T follicular helper cell (primary cell): Measurements from ENCODE around the gene FDXR.
"Not testable (repeated sequence)": the region's sequence is repeated elsewhere in the genome, so short reads cannot be mapped to it uniquely, and the experiment has no call there.

Source experiments
- DNase-seq: peaks from one replicate; pipeline ENCODE4 v3.0.0-alpha.2; 2020; ENCODE audit warnings: low read depth
- total RNA-seq, 2 experiments: gene quantifications; one replicate each; lab custom pipeline; 2026; lab: John Stamatoyannopoulos, UW

FDXR gene, protein sequence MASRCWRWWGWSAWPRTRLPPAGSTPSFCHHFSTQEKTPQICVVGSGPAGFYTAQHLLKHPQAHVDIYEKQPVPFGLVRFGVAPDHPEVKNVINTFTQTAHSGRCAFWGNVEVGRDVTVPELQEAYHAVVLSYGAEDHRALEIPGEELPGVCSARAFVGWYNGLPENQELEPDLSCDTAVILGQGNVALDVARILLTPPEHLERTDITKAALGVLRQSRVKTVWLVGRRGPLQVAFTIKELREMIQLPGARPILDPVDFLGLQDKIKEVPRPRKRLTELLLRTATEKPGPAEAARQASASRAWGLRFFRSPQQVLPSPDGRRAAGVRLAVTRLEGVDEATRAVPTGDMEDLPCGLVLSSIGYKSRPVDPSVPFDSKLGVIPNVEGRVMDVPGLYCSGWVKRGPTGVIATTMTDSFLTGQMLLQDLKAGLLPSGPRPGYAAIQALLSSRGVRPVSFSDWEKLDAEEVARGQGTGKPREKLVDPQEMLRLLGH
- total RNA-seq, result 5.0 to 14.9 reads per million in 2 experiments

DNA sequence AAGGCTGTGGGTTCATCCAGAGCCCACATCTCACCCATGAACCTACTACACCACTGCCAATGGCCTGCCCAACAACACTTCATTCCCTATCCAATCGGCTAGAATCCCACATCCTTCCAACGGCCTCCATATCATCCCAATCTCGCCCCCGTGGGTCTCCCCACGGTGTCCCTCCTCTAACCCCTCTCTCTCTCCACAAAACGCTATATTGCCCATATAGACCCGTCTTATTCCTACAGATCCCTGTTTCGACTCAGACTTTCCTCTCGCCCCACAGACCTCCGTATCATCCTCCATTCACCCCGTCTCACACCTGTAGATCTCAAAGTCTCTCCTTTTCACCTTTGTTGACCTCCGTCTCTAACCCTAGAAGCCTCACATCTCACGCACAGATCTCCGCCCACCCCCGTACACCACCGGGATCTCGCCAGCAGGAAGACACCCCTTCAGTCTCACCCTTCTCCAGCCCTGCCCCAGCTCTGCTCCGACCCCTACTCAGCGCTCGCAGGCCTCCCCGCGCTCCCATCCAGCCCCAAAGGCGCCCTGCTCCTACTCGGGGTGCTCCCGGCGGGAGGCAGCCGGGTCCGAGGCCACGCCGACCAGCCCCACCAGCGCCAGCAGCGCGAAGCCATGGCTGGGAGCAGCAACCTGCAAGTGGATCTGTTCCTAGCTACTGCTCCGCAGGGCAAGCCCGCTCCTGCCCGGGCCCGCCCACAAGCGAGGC lies at the start of gene FDXR:
FDXR (minus strand) TSS at position 682 of the 724 bp plus-strand sequence; CDS start at position 632, 50 bp downstream.
- DNase-seq, result peak; percentile 15

DNA sequence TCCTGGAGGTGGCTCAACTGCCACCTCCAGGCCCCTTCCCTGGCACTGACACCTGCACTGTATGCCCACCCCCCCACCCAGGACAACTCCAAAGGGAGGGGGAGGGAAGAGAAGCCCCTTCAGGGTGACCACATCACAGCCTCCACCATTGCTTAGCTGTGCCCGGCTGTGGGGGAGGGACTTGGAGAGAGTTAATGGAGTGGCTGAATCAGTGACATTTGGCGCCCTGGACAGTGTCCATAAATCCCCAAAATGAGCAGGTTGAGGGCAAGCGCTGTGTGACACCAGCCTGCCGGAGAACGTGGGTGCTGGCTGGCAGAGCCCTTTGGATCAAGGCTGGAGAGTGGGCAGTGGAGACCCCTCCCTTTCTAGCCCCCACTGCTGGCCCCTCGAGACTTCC lies 49.4 kb upstream of the FDXR start:
- no peak for DNase-seq

DNA sequence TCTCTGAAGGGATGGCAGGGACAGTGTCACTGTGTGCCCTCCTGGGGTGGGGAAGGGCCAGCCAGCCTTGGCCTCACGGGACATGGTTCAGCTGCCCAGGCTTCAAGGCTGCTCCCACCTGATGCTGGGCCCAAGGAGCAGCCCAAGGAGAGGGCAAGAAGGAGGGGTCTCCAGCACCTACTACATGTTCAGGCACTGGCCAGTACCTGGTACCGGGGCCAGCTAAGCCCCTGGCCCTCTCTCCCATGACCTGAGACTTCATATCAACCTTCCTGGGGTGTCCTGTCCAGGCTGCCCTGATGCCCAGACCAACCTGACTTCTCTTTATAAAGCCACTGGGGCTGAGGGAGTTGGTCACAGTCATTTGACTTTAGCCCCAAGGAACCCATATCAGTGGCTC lies 49.0 kb upstream of the FDXR start:
- DNase-seq, result no peak

DNA sequence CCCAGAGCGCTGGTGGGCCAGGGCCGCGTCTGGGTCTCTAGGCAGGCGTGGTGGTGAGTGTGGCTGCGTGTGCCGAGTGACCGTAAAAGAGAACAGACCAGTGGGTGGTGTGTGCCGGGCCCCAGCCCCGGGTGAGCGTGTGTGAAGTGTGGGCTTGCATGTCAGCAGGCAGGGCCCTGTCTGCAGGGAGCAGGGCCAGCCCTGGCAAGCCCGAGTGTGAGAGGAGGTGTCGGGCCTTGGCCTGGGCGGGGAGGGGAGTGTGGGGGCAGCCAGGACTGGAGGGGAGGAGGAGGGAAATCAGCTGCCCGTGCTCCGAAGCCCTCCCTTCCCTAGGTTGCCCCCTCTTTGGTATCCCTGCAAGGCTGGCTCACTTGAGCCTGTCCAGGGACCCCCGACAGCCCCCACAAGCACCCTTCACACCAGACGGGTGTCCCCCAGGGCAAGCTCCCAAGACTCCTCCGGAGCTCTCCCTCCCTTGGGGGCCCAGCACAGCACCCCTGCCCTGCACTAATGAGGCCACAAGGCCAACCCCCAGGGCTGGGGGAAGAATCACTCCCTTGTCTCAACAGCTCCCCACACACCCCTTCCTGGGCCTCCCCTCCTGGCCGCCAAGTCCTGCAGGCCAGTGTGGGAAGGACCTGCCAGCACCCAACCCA lies 48.4 kb upstream of the FDXR start:
- DNase-seq, result no peak

DNA sequence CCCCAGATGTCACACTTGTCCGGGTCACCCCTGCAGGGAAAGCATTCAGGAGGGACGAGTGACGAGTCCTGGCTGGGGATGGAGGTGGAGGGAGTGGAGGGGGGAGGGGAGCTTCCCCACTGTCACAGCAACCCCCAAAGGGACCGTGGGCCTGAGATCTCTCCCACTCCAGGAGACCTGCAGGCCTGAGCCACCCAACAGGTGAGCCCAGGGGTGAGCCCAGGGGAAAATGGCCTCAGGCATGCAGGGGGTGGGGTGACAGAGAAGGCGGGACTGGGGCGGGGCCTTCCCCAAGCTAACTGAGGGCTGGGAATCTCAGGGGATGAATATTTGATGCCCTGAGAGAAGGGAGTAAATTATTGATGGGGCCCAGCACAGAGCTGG lies 47.8 kb upstream of the FDXR start:
- no peak for DNase-seq

DNA sequence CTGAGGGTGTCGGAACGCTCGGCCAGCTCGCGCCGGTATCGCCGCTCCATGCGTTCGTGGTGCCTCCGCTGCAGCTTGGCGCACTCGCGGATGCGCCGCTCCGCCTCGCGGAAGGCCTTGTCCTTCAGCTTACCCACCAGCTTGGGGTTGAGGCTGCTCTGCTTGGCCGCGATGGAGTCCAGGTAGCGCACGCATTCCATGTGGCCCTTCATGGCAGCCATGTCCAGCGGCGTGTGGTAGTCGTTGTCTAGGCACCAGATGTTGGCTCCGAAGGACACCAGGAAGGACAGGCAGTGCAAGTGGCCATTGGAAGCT lies 47.5 kb upstream of the FDXR start:
- DNase-seq, result no peak

DNA sequence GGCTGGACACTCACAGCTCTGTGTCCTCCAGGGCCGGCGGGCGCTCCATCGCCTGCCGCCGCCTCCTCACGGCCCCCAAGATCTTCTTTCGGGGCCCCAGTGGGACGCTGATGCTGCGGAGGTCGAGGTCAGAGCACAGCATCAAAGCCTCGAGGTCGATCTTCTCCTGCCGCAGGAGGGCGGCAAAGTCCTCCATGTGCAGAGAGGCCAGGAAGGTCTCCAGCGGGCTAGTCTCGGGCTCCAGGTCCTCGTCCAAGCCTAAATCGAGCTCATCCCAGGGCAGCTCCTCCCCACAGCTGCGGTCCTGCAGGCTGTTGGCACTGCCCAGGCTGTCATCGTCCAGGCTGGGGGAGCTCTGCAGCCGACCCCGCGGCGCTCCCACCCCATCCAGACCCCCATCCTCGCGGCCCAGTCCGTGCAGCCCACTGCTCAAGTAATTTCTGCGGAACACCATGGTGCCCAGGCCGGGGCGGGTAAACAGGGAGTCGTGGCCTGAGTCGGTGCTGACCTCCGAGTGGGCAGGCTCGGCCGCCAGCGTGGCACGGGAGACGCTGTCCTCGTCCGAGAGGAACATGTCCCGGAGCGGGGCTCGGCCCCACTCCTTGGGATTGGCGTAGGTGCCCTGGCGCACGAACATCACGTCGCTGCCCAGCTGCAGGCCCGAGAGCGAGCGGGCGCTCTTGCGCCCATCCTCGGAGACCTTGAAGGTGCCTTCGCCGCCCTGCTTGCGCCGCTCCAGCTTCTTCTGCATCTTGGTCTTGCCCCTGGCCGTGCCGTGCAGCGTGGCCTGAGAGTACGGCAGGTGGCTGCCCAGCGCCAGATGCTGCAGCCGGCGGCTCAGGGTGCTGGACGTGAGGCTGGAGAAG lies 46.9 kb upstream of the FDXR start:
- no peak for DNase-seq

DNA sequence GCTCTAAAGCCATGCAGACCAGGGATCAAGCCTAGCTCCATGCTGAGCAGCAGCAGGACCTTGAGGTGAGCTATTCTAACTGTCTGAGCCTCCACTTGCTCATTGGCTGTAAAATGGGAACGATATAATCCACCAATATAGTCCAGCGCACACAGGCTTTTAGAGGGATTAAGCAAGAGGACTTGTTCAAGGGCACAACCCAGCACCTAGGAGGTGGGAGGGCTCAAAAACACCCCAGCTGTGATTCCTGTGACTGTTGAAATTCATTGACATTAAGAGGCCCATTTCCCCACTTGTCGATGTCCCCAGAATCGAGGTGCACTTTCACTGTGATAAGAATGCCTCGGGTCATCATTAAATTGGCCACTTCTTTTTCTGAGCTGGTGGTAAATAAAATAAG lies 46.1 kb upstream of the FDXR start:
- no peak for DNase-seq

DNA sequence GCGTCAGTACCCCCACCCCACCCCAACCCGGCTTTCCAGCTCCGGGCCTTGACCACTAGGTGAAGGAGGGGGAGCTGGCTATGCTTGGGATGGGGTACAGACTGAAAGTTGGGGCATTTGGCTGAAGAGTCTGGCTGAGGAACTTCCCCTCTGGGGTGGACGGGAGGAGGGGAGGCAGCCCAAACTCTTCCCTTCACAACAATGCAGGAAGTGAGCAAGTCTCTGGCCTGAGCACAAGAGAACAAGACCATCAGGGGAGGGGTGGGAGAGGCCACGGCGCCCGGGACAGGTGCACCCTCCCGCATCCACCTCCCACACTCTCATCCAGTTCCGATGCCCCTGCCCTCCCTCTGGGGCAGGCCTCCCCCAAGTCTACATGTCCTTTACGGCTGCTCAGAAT lies 44.6 kb upstream of the FDXR start:
- DNase-seq, result no peak

DNA sequence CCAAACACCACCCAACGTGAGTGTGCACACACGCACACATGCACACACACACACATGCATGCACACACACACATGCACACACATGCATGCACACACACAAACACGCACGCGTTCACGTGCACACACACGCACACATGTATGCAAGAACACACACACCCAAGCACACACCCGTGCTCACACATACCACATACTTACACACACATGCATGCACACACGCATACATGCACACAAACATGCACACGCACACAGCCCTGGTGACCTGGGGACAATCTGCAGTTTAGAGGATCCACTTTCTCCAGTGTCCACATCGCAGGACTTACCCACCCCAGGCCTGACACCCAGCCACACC lies 44.0 kb upstream of the FDXR start:
- DNase-seq, result no peak

DNA sequence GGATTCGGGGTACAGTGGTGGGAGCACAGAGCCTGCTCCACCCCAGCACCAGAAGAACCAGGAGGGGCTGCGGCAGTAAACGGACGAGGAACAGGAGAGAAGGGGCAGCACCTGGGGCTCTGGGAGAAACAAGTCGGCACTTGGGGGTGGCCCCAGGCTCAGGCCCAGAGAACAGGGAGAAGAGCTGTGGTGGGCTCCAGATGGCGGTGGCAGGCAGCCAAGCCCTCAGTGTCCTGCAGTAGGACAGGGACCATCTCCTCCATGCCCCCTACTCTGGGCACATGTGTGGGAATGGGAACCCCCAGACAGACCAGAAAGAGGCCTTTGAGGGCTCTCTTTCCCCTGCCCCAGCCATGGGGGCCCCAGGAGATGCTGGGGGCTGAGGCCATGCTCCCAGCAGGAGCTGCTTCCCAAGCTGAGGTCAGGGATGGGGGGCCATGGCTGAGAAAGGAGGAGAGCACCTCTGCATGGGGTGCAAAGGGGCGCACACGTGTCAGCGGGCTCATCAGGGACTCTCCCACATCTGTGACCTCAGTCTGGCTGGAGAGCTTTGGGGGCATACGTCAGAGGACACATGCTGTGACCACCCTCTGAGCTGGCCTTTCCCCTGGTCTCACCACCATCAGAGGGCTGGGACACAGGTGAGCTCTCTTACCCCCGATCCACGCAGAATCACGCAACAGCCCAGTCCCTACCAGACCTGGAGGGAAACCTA lies 43.5 kb upstream of the FDXR start:
- DNase-seq, result no peak

DNA sequence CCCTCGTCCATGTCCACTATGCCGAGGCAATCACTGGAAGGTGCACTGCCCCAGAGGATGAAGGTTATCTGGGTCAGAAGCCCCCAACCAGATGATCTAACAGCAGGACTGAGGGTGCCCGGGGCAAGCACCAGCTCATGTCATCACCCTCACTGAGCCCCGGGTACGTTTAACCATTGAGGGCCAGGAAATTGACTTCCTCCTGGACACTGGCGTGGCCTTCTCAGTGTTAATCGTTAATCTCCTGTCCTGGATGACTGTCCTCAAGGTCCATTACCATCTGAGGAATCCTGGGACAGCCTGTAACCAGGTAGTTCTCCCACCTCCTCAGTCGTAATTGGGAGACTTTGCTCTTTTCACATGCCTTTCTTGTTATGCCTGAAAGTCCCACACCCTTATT lies 38.6 kb upstream of the FDXR start:
- not testable (repeated sequence) for DNase-seq

DNA sequence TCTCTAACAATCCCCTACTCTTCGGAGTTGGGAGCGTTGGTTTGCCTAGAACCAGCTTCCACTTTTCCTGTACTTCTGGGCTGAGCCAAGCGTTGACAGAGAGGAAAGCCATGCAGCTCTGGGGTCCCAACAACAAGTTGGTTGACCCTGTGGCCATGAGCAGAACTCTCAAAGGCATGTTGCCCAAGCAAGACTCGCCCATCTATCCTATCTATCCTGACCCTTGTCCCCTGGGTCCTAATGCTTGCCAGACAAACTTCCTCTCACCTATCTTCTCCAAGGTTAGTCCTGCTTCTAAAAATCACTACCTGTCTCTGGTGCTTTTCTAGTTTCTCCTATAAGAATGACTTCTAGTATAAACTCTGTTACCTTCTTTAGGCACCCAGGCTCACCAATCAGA lies 36.3 kb upstream of the FDXR start:
- DNase-seq, result not testable (repeated sequence)

DNA sequence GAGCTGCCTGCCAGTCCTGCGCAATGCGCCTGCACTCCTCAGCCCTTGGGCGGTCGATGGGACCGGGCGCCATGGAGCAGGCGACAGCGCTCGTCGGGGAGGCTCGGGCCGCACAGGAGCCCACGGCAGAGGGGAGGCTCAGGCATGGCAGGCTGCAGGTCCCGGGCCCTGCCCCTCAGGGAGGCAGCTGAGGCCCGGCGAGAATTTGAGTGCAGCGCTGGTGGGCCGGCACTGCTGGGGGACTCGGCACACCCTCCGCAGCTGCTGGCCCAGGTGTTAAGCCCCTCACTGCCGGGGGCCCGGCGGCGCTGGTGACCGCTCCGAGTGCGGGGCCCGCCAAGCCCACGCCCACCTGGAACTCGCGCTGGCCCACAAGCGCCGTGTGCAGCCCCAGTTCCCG lies 34.2 kb upstream of the FDXR start:
- DNase-seq, result no peak

DNA sequence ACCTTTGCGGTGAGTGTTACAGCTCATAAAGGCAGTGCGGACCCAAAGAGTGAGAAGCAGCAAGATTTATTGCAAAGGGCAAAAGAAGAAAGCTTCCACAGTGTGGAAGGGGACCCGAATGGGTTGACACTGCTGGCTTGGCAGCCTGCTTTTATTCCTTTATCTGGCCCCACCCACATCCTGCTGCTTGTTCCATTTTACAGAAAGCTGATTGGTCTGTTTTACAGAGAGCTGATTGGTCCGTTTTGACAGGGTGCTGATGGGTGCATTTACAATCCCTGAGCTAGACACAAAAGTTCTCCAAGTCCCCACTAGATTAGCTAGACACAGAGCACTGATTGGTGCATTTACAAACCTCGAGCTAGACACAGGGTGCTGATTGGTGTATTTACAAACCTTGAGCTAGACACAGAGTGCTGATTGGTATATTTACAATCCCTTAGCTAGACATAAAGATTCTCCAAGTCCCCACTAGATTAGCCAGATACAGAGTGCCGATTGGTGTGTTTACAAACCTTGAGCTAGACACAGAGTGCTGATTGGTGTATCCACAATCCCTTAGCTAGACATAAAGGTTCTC lies 33.5 kb upstream of the FDXR start:
- DNase-seq, result not testable (repeated sequence)

DNA sequence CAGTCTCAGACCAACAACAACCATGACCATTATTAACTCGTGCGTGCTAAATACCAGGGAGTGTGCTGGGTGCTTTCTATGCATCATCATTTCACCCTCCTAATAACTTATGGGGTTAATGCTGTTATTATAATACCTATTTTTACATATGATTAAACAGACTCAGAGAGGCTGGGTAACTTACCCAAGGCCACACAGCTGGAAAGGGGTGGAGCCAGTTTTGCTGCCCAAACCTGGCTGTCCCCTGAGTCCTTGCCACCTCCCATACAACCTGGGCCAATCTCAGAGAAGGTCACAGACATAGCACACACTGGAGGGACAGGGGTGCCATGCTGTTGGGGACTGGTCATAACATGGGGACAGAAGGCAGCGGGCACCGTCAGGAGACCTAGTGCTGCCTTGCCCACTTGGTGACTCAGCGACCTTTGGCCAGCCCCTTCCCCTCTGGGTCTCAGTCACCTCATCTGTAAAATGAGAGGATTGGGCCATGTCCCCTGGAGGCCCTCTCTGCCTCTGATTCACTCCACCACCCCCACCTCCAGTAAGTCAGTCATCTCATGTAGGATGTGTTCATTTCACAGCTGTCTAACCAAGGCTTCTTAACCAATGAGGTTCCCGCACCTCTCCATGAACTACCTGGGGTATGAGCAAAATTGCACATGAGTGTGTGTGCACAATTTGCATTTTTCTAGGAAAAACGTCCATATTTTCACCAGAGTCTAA lies 32.1 kb upstream of the FDXR start:
- DNase-seq, result no peak

DNA sequence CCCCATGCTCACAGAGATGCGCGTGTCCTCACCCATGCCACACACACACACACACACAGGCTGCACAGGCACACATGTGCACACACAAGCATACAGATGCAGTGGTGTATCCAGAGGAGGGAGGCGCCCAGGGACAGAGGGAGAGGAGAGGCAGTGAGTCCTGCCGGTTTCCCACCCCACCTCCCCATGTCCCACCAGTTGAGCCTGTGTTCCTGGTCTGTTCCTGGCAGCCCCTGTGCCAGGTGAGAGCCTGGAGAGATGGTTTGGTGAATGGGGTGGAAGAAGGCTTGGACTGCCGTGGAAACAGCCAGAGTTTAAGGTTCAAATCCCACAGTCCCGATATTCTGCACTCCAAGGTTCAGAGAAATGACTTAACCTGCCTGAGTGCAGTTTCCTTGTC lies 30.9 kb upstream of the FDXR start:
- no peak for DNase-seq

DNA sequence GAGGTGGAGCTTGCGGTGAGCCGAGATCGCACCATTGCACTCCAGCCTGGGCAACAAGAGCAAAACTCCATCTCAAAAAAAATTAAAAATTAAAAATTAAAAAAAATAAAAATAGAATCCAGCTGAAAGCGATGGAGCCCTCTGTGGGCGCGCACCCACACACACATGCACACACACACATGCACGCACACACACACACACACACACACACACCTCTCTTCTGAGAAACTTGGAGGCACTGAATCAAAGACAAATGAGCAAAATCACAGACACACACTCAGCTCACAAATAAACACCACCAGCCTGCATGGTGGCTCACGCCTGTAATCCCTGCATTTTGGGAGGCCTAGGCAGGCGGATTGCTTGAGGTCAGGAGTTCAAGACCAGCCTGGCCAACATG lies 30.2 kb upstream of the FDXR start:
- DNase-seq, result no peak

DNA sequence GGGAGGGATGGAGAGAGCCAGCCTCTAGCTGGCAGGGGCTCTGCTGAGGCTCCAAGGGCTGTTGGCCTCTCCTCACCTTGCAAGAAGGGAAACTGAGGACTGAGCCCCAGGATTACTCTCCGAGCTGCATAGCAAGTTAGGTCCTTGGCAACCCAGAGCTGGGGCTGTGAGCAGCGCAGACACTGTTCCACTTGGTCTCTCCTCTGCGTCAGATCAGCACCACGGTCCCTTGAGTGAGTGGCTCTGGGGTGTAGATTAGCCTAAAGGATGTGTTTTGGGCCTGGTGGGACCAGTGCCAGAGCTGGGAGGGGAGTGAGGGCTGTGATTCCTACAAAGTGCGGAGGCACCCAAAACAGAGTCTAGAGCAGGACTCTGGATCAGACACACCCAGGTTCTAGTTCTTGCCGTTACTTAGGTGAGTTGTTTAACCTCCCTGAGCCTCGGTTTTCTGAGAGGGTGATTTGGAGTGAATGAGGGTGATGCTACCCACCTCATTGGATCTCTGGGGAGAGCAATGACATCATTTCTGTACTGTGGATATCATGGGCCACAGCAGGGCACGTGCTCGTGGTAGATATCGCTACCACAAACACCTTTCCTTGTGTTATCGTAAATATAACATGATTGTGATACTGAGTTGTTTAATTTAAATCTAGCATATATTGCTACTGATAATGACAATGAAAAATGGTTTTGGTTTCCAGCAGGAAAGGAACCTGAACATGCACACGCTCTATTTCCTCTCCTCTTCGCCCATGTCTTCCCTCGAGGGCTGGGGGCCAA lies 28.8 kb upstream of the FDXR start:
- no peak for DNase-seq

DNA sequence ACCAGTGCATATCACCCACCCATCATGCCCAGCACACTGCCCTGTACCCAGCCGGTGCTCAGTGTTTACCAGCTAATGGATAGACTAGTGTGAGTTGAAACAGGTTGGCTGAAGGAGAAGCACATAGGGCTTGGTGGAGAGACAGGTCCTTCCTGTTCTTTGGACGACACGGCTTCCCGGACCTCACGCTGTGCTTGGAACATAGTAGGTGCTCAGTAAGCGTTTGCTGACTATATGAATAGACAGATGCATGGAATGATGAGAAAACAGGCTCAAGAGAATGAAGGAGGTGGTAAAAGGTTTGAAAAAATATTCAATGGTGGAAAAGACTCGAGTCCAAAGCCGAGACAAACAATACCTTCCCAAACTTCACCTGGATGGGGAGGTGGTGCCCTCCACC lies 27.4 kb upstream of the FDXR start:
- no peak for DNase-seq
